Activated B cell treated with CpG ODN at 0.5 μM for 24 hours (primary cell): Measurements from ENCODE around the gene POLR3GL. TPM values are rescaled to one million over a fixed set of nuclear protein-coding genes. Genes with fewer than 3 reads are reported as not detected.

Source experiments
- ATAC-seq: fragments of 200-7000 bp; cut with Tn5 transposase; one replicate; pipeline ENCODE4 v1.10.0; 2021; ENCODE audit warnings: low read depth, mild to moderate bottlenecking, moderate library complexity
- CTCF ChIA-PET: fragments of 350-600 bp; sonication (Branson Sonifier 250); formaldehyde crosslinking; loops from one replicate; lab custom pipeline; 2021; ENCODE audit warnings: antibody characterized with exemption; lab: Charles Lee
- POLR2A ChIA-PET: fragments of 350-600 bp; sonication (Branson Sonifier 250); formaldehyde crosslinking; loops from one replicate; lab custom pipeline; 2021; ENCODE audit warnings: antibody characterized with exemption; lab: Charles Lee
- DNase-seq: peaks from one replicate; pipeline ENCODE4 v3.0.0; 2022
- H3K27ac Mint-ChIP-seq: one replicate; pipeline ENCODE4 v1.8.0; 2020; ENCODE audit warnings: mixed read lengths
- H3K27me3 Mint-ChIP-seq: one replicate; pipeline ENCODE4 v1.8.0; 2021; ENCODE audit warnings: mixed read lengths
- H3K36me3 Mint-ChIP-seq: one replicate; pipeline ENCODE4 v1.8.0; 2021; ENCODE audit warnings: low read depth, mixed read lengths
- H3K4me1 Mint-ChIP-seq: one replicate; pipeline ENCODE4 v1.8.0; 2021; ENCODE audit warnings: mixed read lengths
- H3K4me3 Mint-ChIP-seq: one replicate; pipeline ENCODE4 v1.8.0; 2020; ENCODE audit warnings: mild to moderate bottlenecking, mixed read lengths
- H3K9me3 Mint-ChIP-seq: one replicate; pipeline ENCODE4 v1.8.0; 2020; ENCODE audit warnings: mixed read lengths
- intact Hi-C: fragments of 100-400 bp; cut with micrococcal nuclease; formaldehyde crosslinking; loops from one replicate; pipeline ENCODE4 v1.15.1; 2024
- total RNA-seq: library from RNA; stranded (reverse); gene quantifications from 2 replicates; pipeline ENCODE4 v1.2.3, GENCODE V29; 2022
- TF ChIP-seq, protein P1 (sequence below): fragments of 200-600 bp; IDR thresholded peaks from one replicate; pipeline ENCODE4 v1.8.0; 2022; ENCODE audit warnings: antibody characterized with exemption, mild to moderate bottlenecking

Gene POLR3GL
- total RNA-seq, 1 donor from 2014 or later: 22.7 TPM

DNA sequence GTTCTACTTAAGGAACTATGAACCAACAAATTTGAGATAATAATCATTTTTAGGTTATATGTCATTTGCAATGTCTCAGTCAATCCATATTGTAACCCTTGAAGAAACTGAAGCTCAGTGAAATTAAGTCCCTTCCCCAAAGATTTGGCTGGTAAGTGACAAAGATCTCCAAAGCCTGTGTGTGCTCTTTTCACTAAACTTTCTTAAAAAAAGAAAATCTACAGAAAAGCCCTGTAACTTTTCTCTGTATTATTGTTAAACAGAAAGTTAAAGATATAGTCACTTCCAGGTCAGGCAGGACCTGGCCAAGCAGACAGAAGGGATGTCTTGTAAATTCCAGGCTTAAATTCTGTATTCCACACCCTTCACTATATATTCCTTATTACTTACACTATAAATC, 8.1 kb upstream of the POLR3GL start:
- no peaks in the 10 kb centered on the region for H3K27me3 Mint-ChIP-seq
- intact Hi-C loops: no loop called here
- DNase-seq: no peak
- H3K27ac Mint-ChIP-seq: no peak overlapping the region
- TF ChIP-seq, protein P1, sequence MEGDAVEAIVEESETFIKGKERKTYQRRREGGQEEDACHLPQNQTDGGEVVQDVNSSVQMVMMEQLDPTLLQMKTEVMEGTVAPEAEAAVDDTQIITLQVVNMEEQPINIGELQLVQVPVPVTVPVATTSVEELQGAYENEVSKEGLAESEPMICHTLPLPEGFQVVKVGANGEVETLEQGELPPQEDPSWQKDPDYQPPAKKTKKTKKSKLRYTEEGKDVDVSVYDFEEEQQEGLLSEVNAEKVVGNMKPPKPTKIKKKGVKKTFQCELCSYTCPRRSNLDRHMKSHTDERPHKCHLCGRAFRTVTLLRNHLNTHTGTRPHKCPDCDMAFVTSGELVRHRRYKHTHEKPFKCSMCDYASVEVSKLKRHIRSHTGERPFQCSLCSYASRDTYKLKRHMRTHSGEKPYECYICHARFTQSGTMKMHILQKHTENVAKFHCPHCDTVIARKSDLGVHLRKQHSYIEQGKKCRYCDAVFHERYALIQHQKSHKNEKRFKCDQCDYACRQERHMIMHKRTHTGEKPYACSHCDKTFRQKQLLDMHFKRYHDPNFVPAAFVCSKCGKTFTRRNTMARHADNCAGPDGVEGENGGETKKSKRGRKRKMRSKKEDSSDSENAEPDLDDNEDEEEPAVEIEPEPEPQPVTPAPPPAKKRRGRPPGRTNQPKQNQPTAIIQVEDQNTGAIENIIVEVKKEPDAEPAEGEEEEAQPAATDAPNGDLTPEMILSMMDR: no peak
- peaks cover 57% of the 10 kb centered on the region for H3K4me1 Mint-ChIP-seq
- ChIA-PET POLR2A (interaction anchor here (0.6 to 4.7 kb wide), 7 partner anchors 8 to 132 kb away, joined by 3 to 88 read pairs (median 11); partner anchors contain the start of genes ANKRD34A, NUDT17, PEX11B and POLR3C), CTCF (no interaction called here)
- ATAC-seq: no peak
- H3K4me3 Mint-ChIP-seq: peak overlapping the region; percentile 96
- H3K9me3 Mint-ChIP-seq: no peaks in the 10 kb centered on the region
- peaks cover 16% of the 10 kb centered on the region for H3K36me3 Mint-ChIP-seq

DNA sequence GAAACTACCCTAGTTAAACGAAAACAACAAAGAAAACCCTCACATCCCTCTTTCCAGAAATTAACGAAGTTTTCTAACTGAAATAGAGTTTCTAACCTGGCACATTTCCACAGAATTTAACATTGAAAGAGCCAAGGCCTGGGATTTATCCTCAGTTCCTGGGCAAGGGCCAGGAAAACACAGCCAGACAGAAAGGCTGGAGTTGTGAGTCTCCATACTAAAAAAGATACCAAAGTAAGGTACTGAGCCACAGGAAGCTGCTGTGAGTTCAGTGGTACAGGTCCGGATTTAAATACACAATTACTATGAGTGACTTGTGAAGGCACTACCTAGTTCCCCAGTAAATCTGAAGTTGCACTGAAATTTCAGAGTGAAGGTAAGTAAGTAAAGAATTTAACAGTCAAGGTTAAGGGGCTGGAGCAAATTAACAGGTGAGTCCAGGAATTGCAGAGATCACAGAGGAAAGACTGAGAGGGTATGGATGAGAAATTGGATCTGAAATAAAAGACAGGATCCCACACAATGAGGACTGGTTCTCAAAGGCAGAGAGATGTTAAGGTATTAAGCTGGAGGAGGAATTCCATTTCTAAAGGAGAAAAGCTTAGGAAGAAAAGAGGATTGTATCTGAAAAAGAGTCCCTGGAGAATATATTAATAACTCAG, 7.6 kb upstream of the POLR3GL start:
- Mint-ChIP-seq H3K9me3 (no peaks in the 10 kb centered on the region), H3K36me3 (peaks cover 15% of the 10 kb centered on the region), H3K4me1 (peaks cover 61% of the 10 kb centered on the region), H3K27ac (peak overlapping the region; percentile 94), H3K27me3 (no peaks in the 10 kb centered on the region), H3K4me3 (peak overlapping the region; percentile 96)
- DNase-seq (no peak), ATAC-seq (no peak)
- intact Hi-C loops: loop anchor here (1.0 kb wide), 1 partner anchor 25 kb away; no protein-coding TSS in a partner anchor
- TF ChIP-seq, protein P1: no peak
- ChIA-PET CTCF (interaction anchor here (1.3 to 2.6 kb wide), 5 partner anchors 7 to 111 kb away, joined by 3 to 23 read pairs (median 7); partner anchors contain the start of genes NUDT17 and RBM8A), POLR2A (interaction anchor here (0.6 to 4.7 kb wide), 13 partner anchors 8 to 133 kb away, joined by 3 to 88 read pairs (median 11); partner anchors contain the start of genes ANKRD34A, NUDT17, PEX11B and PIAS3)

DNA sequence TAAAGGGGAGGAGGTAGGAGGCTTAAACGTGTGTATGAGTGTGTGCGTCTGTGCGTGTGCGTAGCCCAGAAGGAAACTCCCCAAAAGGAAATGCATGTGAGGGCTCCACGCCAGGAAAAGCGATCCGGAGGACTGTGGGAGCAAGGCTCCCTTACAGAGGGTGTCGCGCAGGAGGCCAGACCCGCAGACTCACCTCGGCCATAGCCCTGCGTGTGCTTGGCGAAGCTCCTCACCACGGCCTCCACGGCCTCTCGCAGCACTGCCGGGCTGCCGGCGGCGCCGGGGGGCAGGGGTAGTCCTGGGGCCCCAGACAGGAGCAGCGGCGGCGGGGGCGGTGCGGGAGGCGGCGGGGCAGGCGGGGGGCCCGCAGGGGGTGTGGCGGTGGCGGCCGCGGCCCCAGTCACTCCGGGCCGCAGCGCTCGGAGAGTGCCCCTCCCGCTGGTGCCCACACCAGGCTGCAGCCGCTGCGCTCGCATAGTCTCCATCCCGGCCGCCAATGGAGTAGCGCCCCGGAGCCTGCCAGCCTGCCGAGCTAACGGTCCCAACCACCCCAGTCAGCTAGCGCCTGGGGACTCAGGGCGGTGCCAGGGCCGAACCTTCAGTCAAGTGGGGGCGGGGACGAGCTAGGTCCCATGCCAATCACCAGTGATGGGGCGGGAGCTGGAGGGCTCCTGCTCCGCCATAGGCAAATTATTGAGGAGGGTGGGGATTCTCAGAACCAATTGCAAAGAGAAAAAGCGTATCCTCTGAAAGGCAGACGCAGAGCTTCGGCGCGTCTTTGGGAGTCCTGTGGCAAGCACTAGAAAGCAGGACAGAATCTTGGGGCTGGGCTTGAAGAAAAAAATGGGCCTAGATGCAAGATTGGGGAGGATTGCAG, 6.8 kb upstream of the POLR3GL start, which contains the start of gene LIX1L:
Gene LIX1L, minus strand, starts transcription at position 575 of the 877 bp plus-strand sequence. Its CDS starts 90 bp downstream, at position 485.
- peak; percentile 89 for ATAC-seq
- Mint-ChIP-seq H3K4me3 (peak within 1 kb of the TSS; percentile 96), H3K27me3 (no peaks in the 10 kb centered on the region), H3K36me3 (peaks cover 13% of the 10 kb centered on the region), H3K9me3 (no peaks in the 10 kb centered on the region), H3K4me1 (peaks cover 64% of the 10 kb centered on the region), H3K27ac (peak within 1 kb of the TSS; percentile 94)
- peak; percentile 87 for DNase-seq
- TF ChIP-seq, protein P1: no peak
- ChIA-PET POLR2A (interaction anchor here (0.6 to 4.7 kb wide), 25 partner anchors 8 to 677 kb away, joined by 3 to 88 read pairs (median 7); partner anchors contain the start of genes NUDT17, PEX11B, PIAS3 and POLR3C), CTCF (interaction anchor here (0.8 to 2.6 kb wide), 10 partner anchors 8 to 112 kb away, joined by 3 to 23 read pairs (median 5); partner anchors contain the start of genes NUDT17 and RBM8A)
- intact Hi-C loops: loop anchor here (1.0 kb wide), 4 partner anchors 22 to 39 kb away; partner anchors contain the start of genes PEX11B and RBM8A

DNA sequence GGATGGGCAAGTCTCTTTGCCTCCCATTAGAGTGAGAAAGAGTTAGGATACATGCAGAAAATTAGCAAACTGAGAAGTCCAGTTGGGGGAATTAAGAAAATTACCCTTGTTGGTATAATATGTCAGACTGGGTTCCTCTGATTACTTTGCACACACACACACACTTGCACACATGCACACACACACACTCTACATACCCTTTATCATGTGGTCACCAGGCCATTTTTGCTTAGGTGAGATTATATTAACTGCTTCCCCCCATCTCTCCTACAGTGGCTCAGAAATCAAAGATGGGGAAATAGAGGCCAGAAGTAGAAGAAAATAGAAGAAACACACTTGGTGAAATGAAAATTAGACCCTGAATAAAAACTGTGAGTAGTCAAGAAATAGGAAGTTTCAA, 5.8 kb upstream of the POLR3GL start:
- DNase-seq: no peak
- no peak for ATAC-seq
- ChIA-PET POLR2A (interaction anchor here (1.1 to 4.7 kb wide), 15 partner anchors 20 to 678 kb away, joined by 3 to 88 read pairs (median 11); partner anchors contain the start of genes NUDT17, PEX11B, PIAS3 and POLR3C), CTCF (interaction anchor here (0.8 to 2.6 kb wide), 7 partner anchors 19 to 113 kb away, joined by 3 to 23 read pairs (median 5); partner anchors contain the start of genes NUDT17 and RBM8A)
- H3K4me1 Mint-ChIP-seq: peaks cover 75% of the 10 kb centered on the region
- H3K9me3 Mint-ChIP-seq: no peaks in the 10 kb centered on the region
- H3K36me3 Mint-ChIP-seq: peaks cover 12% of the 10 kb centered on the region
- TF ChIP-seq, protein P1: no peak
- intact Hi-C loops: loop anchor here (1.0 kb wide), 3 partner anchors 21 to 40 kb away; partner anchors contain the start of genes PEX11B and RBM8A
- no peaks in the 10 kb centered on the region for H3K27me3 Mint-ChIP-seq
- H3K27ac Mint-ChIP-seq: peak overlapping the region; percentile 3
- peak overlapping the region; percentile 90 for H3K4me3 Mint-ChIP-seq
